Activated naive CD8-positive, alpha-beta T cell treated with anti-CD3 and anti-CD28 coated beads for 36 hours (primary cell): ENCODE data around the gene NKD2. TPM values are rescaled to one million over a fixed set of nuclear protein-coding genes. Genes with fewer than 3 reads are reported as not detected.
"Not testable (repeated sequence)": the region's sequence is repeated elsewhere in the genome, so short reads cannot be mapped to it uniquely, and the experiment has no call there.

ENCODE experiments used
- DNase-seq: peaks from one replicate; pipeline ENCODE4 v3.0.0; 2021
- H3K27ac Mint-ChIP-seq: one replicate; pipeline ENCODE4 v1.8.0; 2022; ENCODE audit warnings: mild to moderate bottlenecking, moderate library complexity, mixed read lengths
- H3K27me3 Mint-ChIP-seq: one replicate; pipeline ENCODE4 v1.8.0; 2022; ENCODE audit warnings: mild to moderate bottlenecking, mixed read lengths
- H3K36me3 Mint-ChIP-seq: one replicate; pipeline ENCODE4 v1.8.0; 2021; ENCODE audit warnings: mild to moderate bottlenecking, mixed read lengths
- H3K4me1 Mint-ChIP-seq: one replicate; pipeline ENCODE4 v1.8.0; 2021; ENCODE audit warnings: mixed read lengths
- H3K4me3 Mint-ChIP-seq: one replicate; pipeline ENCODE4 v1.8.0; 2022; ENCODE audit warnings: mild to moderate bottlenecking, moderate library complexity, mixed read lengths
- H3K9me3 Mint-ChIP-seq: one replicate; pipeline ENCODE4 v1.8.0; 2022; ENCODE audit warnings: mixed read lengths
- total RNA-seq, 2 experiments: library from RNA; stranded (reverse); gene quantifications; one replicate each; pipeline ENCODE4 v1.2.3, GENCODE V29; 2021

Gene NKD2
- total RNA-seq, 2 experiments from 2014 or later = 0.66 to 0.82 TPM

DNA sequence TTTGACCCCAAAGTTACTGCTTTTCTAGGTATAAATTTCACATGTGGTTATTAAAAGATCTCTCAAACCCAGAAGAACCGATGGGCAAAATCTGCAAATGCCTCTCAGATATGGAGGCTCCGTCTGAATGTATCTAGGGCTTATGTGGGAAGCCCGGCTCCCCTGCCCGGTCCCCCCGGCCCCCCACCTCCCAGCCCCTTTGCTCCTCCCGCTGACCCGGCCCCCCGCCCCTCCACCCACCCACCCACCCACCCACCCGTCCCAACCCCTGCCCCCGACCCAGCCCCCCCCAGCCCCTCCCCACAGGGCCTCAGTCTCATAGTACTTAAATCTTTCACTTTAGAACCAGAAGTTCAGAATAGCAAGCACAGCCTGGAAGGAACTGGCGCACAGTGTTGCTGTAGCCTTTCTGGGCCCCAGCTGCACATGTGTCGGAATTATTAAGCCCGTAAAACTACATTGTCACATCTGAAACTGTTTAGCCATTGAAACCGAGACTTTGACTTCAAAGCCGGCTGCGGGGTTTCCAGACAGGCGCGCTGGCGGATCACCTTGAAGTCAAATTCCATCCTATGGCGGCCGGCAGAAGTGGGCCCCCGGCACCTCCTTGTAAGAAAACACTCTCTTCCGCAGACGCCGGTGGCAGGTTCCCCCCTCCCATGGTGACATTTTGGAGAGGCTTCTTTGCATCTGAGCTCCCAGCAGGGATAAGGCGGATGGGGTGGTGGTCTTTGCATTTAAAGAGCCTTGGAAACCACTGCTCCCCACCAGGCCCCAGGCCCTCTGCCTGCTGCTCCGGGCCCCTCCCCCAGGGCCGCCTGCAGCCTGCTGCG is 12.8 kb downstream of the NKD2 start:
- DNase-seq = no peak
- H3K9me3 Mint-ChIP-seq = no peaks in the 10 kb centered on the region
- H3K27me3 Mint-ChIP-seq = no peaks in the 10 kb centered on the region
- H3K36me3 Mint-ChIP-seq = no peaks in the 10 kb centered on the region
- no peak overlapping the region for H3K4me3 Mint-ChIP-seq
- no peaks in the 10 kb centered on the region for H3K4me1 Mint-ChIP-seq
- no peak overlapping the region for H3K27ac Mint-ChIP-seq

DNA sequence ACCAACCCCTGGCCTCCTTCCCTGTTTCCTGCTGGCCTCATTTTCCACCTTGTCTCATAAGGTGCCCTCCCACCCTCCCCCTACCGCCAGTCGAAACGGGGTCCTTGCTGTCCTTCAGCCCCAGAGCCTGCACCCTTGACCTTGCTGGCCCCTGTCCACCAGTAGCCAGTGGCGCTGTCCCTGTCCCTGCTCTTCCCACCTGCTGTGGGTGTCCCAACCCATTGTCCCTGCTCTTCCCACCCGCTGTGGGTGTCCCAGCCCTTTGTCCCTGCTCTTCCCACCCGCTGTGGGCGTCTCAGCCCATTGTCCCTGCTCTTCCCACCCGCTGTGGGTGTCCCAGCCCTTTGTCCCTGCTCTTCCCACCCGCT is 13.4 kb downstream of the NKD2 start:
- H3K27ac Mint-ChIP-seq, H3K4me1 Mint-ChIP-seq, H3K9me3 Mint-ChIP-seq, DNase-seq, H3K27me3 Mint-ChIP-seq, H3K36me3 Mint-ChIP-seq, H3K4me3 Mint-ChIP-seq: not testable (repeated sequence)

GRCh38 chr5:1026700-1027621 is 18.4 kb downstream of the NKD2 start:
- H3K4me3 Mint-ChIP-seq = no peak overlapping the region
- DNase-seq = no peak
- H3K9me3 Mint-ChIP-seq = no peaks in the 10 kb centered on the region
- no peak overlapping the region for H3K27ac Mint-ChIP-seq
- H3K36me3 Mint-ChIP-seq = no peaks in the 10 kb centered on the region
- no peaks in the 10 kb centered on the region for H3K4me1 Mint-ChIP-seq
- H3K27me3 Mint-ChIP-seq = no peaks in the 10 kb centered on the region

GRCh38 chr5:1027631-1028441 is 19.2 kb downstream of the NKD2 start:
- Mint-ChIP-seq H3K27ac (no peak overlapping the region), H3K4me1 (no peaks in the 10 kb centered on the region), H3K9me3 (no peaks in the 10 kb centered on the region), H3K36me3 (no peaks in the 10 kb centered on the region), H3K4me3 (no peak overlapping the region), H3K27me3 (no peaks in the 10 kb centered on the region)
- no peak for DNase-seq

DNA sequence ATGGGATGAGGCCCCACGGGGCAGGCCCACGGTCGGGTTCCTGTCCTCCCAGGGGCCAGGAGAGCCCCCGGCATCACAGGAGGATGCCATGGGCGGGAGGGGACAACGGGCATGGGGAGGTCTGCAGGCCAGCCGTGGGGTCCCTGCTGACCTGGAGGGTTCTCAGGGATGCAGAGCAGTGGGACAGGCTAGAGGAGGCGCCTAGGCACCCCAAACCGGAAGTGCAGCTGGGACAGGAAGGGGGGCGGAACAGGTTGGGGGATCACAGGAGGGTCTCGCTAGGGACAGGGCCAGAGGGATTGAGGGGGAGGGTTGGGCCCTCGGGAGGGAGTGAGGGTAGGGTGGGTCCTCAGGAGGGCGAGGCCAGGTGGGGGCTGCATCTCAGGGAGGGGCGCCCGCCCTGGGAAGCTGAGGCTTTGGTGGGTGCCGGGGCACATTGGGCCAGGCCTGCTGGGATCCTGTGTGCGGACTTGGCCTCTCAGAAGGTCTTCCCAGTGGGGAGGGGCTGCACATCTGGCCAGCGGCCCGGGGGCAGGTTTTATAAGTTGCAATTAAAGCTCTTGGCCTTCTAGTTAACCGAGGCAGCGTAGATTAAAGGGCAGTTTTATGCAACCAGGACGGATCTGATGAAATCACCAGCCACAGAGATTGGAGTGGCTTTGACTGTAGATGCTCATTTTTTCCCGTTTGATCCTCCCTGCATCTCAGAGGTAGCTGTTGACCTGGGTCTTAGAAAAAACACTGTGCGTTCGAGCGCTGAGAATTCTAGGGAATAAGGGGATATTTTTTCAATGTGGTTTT is 20.1 kb downstream of the NKD2 start:
- no peak for DNase-seq
- no peaks in the 10 kb centered on the region for H3K36me3 Mint-ChIP-seq
- no peaks in the 10 kb centered on the region for H3K9me3 Mint-ChIP-seq

GRCh38 chr5:1029282-1029944 is 20.8 kb downstream of the NKD2 start:
- no peak overlapping the region for H3K27ac Mint-ChIP-seq
- no peaks in the 10 kb centered on the region for H3K4me1 Mint-ChIP-seq
- no peaks in the 10 kb centered on the region for H3K36me3 Mint-ChIP-seq
- DNase-seq = no peak
- H3K9me3 Mint-ChIP-seq = no peaks in the 10 kb centered on the region
- no peak overlapping the region for H3K4me3 Mint-ChIP-seq
- H3K27me3 Mint-ChIP-seq = no peaks in the 10 kb centered on the region

More for the DNA sequence above, 20.1 kb downstream of the NKD2 start:
- no peak overlapping the region for H3K27ac Mint-ChIP-seq
- H3K4me3 Mint-ChIP-seq = no peak overlapping the region
- no peaks in the 10 kb centered on the region for H3K4me1 Mint-ChIP-seq
- H3K27me3 Mint-ChIP-seq = no peaks in the 10 kb centered on the region

GRCh38 chr5:1029945-1030625 is 21.5 kb downstream of the NKD2 start:
- no peak for DNase-seq
- no peak overlapping the region for H3K4me3 Mint-ChIP-seq
- no peaks in the 10 kb centered on the region for H3K27me3 Mint-ChIP-seq
- H3K36me3 Mint-ChIP-seq = no peaks in the 10 kb centered on the region
- H3K9me3 Mint-ChIP-seq = no peaks in the 10 kb centered on the region
- H3K27ac Mint-ChIP-seq = no peak overlapping the region
- H3K4me1 Mint-ChIP-seq = no peaks in the 10 kb centered on the region

GRCh38 chr5:1030801-1031271 is 22.2 kb downstream of the NKD2 start:
- Mint-ChIP-seq H3K36me3 (no peaks in the 10 kb centered on the region), H3K4me3 (no peak overlapping the region), H3K27me3 (no peaks in the 10 kb centered on the region), H3K4me1 (no peaks in the 10 kb centered on the region), H3K27ac (no peak overlapping the region), H3K9me3 (no peaks in the 10 kb centered on the region)
- DNase-seq = no peak

GRCh38 chr5:1031306-1031959 is 22.8 kb downstream of the NKD2 start:
- Mint-ChIP-seq H3K27ac (no peak overlapping the region), H3K4me1 (no peaks in the 10 kb centered on the region), H3K27me3 (no peaks in the 10 kb centered on the region), H3K9me3 (no peaks in the 10 kb centered on the region), H3K36me3 (no peaks in the 10 kb centered on the region), H3K4me3 (no peak overlapping the region)
- DNase-seq = no peak

GRCh38 chr5:1032011-1032410 is 23.4 kb downstream of the NKD2 start:
- no peak for DNase-seq
- Mint-ChIP-seq H3K4me3 (no peak overlapping the region), H3K27me3 (no peaks in the 10 kb centered on the region), H3K4me1 (no peaks in the 10 kb centered on the region), H3K27ac (no peak overlapping the region), H3K36me3 (no peaks in the 10 kb centered on the region), H3K9me3 (no peaks in the 10 kb centered on the region)

GRCh38 chr5:1032551-1033027 is 24.0 kb downstream of the NKD2 start:
- H3K4me3 Mint-ChIP-seq = no peak overlapping the region
- no peaks in the 10 kb centered on the region for H3K36me3 Mint-ChIP-seq

GRCh38 chr5:1033178-1033577 is 24.6 kb downstream of the NKD2 start:
- H3K36me3 Mint-ChIP-seq = no peaks in the 10 kb centered on the region
- H3K27ac Mint-ChIP-seq = no peak overlapping the region
- H3K9me3 Mint-ChIP-seq = no peaks in the 10 kb centered on the region
- no peaks in the 10 kb centered on the region for H3K27me3 Mint-ChIP-seq
- no peak overlapping the region for H3K4me3 Mint-ChIP-seq
- no peak for DNase-seq
- H3K4me1 Mint-ChIP-seq = no peaks in the 10 kb centered on the region

More at GRCh38 chr5:1032551-1033027, 24.0 kb downstream of the NKD2 start:
- Mint-ChIP-seq H3K27me3 (no peaks in the 10 kb centered on the region), H3K27ac (no peak overlapping the region), H3K9me3 (no peaks in the 10 kb centered on the region), H3K4me1 (no peaks in the 10 kb centered on the region)
- DNase-seq = no peak
